ENCODE results near the gene MAPKAPK2.
"Not testable (repeated sequence)": the region's sequence is repeated elsewhere in the genome, so short reads cannot be mapped to it uniquely, and the experiment has no call there.

Gene MAPKAPK2

GRCh38 chr1:206752481-206752880 lies 67.8 kb downstream of the MAPKAPK2 start:
- Histone ChIP-seq H3K27ac (ENCODE audit: insufficient read depth, low read length, poor library complexity, severe bottlenecking) (no peak overlapping the region), H3K4me3 (ENCODE audit: insufficient read depth, low read depth, low read length, poor library complexity, severe bottlenecking) (no peak overlapping the region), H3K27me3 (replicated peaks; ENCODE audit: control insufficient read depth, insufficient read depth, low read length, poor library complexity, severe bottlenecking) (no peaks in the 10 kb centered on the region), H3K36me3 (ENCODE audit: control insufficient read depth, insufficient read depth, low read length) (no peaks in the 10 kb centered on the region), H3K9me3 (ENCODE audit: control insufficient read depth, low read length) (no peaks in the 10 kb centered on the region), H3K4me1 (ENCODE audit: control insufficient read depth, insufficient read depth, low read length, poor library complexity, severe bottlenecking) (peaks cover 6% of the 10 kb centered on the region)
- DNase-seq, result no peak

GRCh38 chr1:206753141-206753540 lies 68.4 kb downstream of the MAPKAPK2 start:
- Histone ChIP-seq H3K4me3 (ENCODE audit: insufficient read depth, low read depth, low read length, poor library complexity, severe bottlenecking) (no peak overlapping the region), H3K4me1 (ENCODE audit: control insufficient read depth, insufficient read depth, low read length, poor library complexity, severe bottlenecking) (peaks cover 11% of the 10 kb centered on the region), H3K27me3 (replicated peaks; ENCODE audit: control insufficient read depth, insufficient read depth, low read length, poor library complexity, severe bottlenecking) (no peaks in the 10 kb centered on the region), H3K9me3 (ENCODE audit: control insufficient read depth, low read length) (no peaks in the 10 kb centered on the region), H3K27ac (ENCODE audit: insufficient read depth, low read length, poor library complexity, severe bottlenecking) (no peak overlapping the region), H3K36me3 (ENCODE audit: control insufficient read depth, insufficient read depth, low read length) (no peaks in the 10 kb centered on the region)
- DNase-seq, result no peak

DNA sequence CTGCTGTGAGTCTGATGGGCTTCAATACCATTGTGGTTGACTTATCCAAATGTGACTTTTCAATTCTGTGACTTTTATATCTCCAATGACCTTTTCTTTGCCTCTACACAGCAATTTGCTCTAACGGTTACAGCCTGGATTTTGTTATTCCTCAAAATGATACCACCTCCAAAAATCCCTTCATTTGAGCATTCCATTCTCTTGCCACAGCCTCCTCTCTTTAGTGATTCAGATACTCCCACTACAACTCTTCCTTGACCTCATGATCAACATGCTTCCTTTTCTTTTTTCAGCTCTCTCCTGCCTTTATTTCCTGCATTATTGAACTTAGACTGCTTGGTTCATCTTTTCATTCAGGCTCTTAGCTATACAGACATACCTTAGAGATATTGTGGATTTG lies 69.3 kb downstream of the MAPKAPK2 start:
- Histone ChIP-seq H3K36me3 (ENCODE audit: control insufficient read depth, insufficient read depth, low read length) (no peaks in the 10 kb centered on the region), H3K4me3 (ENCODE audit: insufficient read depth, low read depth, low read length, poor library complexity, severe bottlenecking) (no peak overlapping the region), H3K27ac (ENCODE audit: insufficient read depth, low read length, poor library complexity, severe bottlenecking) (no peak overlapping the region), H3K27me3 (replicated peaks; ENCODE audit: control insufficient read depth, insufficient read depth, low read length, poor library complexity, severe bottlenecking) (no peaks in the 10 kb centered on the region), H3K4me1 (ENCODE audit: control insufficient read depth, insufficient read depth, low read length, poor library complexity, severe bottlenecking) (peaks cover 20% of the 10 kb centered on the region), H3K9me3 (ENCODE audit: control insufficient read depth, low read length) (no peaks in the 10 kb centered on the region)
- no peak for DNase-seq

- Histone ChIP-seq H3K27me3 (replicated peaks; ENCODE audit: control insufficient read depth, insufficient read depth, low read length, poor library complexity, severe bottlenecking) (no peaks in the 10 kb centered on the region), H3K27ac (ENCODE audit: insufficient read depth, low read length, poor library complexity, severe bottlenecking) (peak overlapping the region; percentile 52), H3K36me3 (ENCODE audit: control insufficient read depth, insufficient read depth, low read length) (no peaks in the 10 kb centered on the region), H3K4me3 (ENCODE audit: insufficient read depth, low read depth, low read length, poor library complexity, severe bottlenecking) (peak overlapping the region; percentile 24), H3K4me1 (ENCODE audit: control insufficient read depth, insufficient read depth, low read length, poor library complexity, severe bottlenecking) (peaks cover 26% of the 10 kb centered on the region), H3K9me3 (ENCODE audit: control insufficient read depth, low read length) (no peaks in the 10 kb centered on the region)
- DNase-seq, result no peak
Observed at GRCh38 chr1:206757524-206758266, 73.0 kb downstream of the MAPKAPK2 start.

- H3K9me3 ChIP-seq (ENCODE audit: control insufficient read depth, low read length), result no peaks in the 10 kb centered on the region
- no peak overlapping the region for H3K4me3 ChIP-seq (ENCODE audit: insufficient read depth, low read depth, low read length, poor library complexity, severe bottlenecking)
- H3K4me1 ChIP-seq (ENCODE audit: control insufficient read depth, insufficient read depth, low read length, poor library complexity, severe bottlenecking), result peaks cover 35% of the 10 kb centered on the region
- no peaks in the 10 kb centered on the region for H3K36me3 ChIP-seq (ENCODE audit: control insufficient read depth, insufficient read depth, low read length)
- H3K27ac ChIP-seq (ENCODE audit: insufficient read depth, low read length, poor library complexity, severe bottlenecking), result no peak overlapping the region
- DNase-seq, result no peak
- no peaks in the 10 kb centered on the region for H3K27me3 ChIP-seq (replicated peaks; ENCODE audit: control insufficient read depth, insufficient read depth, low read length, poor library complexity, severe bottlenecking)
Observed at GRCh38 chr1:206760590-206760989, 75.9 kb downstream of the MAPKAPK2 start.

- Histone ChIP-seq H3K36me3 (ENCODE audit: control insufficient read depth, insufficient read depth, low read length) (no peaks in the 10 kb centered on the region), H3K4me3 (ENCODE audit: insufficient read depth, low read depth, low read length, poor library complexity, severe bottlenecking) (no peak overlapping the region), H3K9me3 (ENCODE audit: control insufficient read depth, low read length) (no peaks in the 10 kb centered on the region), H3K27me3 (replicated peaks; ENCODE audit: control insufficient read depth, insufficient read depth, low read length, poor library complexity, severe bottlenecking) (no peaks in the 10 kb centered on the region), H3K27ac (ENCODE audit: insufficient read depth, low read length, poor library complexity, severe bottlenecking) (no peak overlapping the region), H3K4me1 (ENCODE audit: control insufficient read depth, insufficient read depth, low read length, poor library complexity, severe bottlenecking) (peaks cover 42% of the 10 kb centered on the region)
- DNase-seq, result no peak
Observed at GRCh38 chr1:206761159-206761768, 76.6 kb downstream of the MAPKAPK2 start.

GRCh38 chr1:206762741-206763364 lies 78.1 kb downstream of the MAPKAPK2 start:
- not testable (repeated sequence) for H3K27ac ChIP-seq (ENCODE audit: insufficient read depth, low read length, poor library complexity, severe bottlenecking); H3K27me3 ChIP-seq (replicated peaks; ENCODE audit: control insufficient read depth, insufficient read depth, low read length, poor library complexity, severe bottlenecking); DNase-seq; H3K9me3 ChIP-seq (ENCODE audit: control insufficient read depth, low read length); H3K36me3 ChIP-seq (ENCODE audit: control insufficient read depth, insufficient read depth, low read length); H3K4me3 ChIP-seq (ENCODE audit: insufficient read depth, low read depth, low read length, poor library complexity, severe bottlenecking)
- H3K4me1 ChIP-seq (ENCODE audit: control insufficient read depth, insufficient read depth, low read length, poor library complexity, severe bottlenecking), result peaks cover 45% of the 10 kb centered on the region

DNA sequence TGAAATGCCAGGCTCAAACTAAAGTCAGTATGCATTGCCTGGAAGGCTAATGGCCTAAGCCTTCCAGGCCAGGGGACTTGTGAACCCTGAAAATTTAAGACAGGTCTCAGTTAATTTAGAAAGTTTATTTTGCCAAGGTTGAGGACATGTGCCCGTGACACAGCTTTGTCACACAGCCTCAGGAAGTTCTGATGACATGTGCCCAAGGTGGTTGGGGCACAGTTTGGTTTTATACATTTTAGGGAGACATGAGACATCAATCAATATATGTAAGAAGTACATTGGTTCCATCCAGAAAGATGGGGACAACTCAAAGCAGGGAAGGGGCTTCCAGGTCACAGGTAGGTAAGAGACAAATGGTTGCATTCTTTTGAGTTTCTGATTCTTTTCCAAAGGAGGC lies 81.1 kb downstream of the MAPKAPK2 start:
- not testable (repeated sequence) for H3K9me3 ChIP-seq (ENCODE audit: control insufficient read depth, low read length); H3K36me3 ChIP-seq (ENCODE audit: control insufficient read depth, insufficient read depth, low read length); H3K27ac ChIP-seq (ENCODE audit: insufficient read depth, low read length, poor library complexity, severe bottlenecking); H3K4me3 ChIP-seq (ENCODE audit: insufficient read depth, low read depth, low read length, poor library complexity, severe bottlenecking); H3K27me3 ChIP-seq (replicated peaks; ENCODE audit: control insufficient read depth, insufficient read depth, low read length, poor library complexity, severe bottlenecking); DNase-seq
- H3K4me1 ChIP-seq (ENCODE audit: control insufficient read depth, insufficient read depth, low read length, poor library complexity, severe bottlenecking), result peaks cover 52% of the 10 kb centered on the region

DNA sequence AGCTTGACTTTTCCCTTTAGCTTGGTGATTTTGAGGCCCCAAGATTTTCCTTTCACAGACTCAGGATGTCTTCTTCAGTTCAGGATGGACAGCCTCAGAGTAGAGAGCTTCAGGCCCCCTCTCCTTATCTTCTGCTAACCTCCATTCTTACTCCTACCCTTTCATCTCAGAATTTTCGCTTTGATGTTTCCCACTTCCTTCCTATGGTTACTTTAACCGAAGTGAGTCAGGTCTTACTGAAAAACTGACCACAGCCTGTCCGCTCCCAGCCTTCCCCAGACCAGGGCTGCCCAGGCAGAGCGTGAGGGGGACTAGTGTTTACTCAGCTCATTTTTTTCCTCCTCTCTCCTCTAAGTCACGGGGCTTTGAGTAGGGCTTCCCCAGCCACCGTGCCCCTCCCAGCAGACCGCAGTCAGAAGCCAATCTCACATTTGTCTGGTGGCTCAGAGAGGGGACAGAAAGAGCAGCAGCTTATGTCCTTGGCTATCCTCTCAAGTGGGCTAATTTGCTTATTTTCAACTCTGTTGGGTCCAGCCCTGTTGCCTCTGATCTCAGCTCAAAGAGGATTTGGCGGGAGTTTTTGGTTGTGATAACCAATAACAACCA lies 81.6 kb downstream of the MAPKAPK2 start:
- Histone ChIP-seq H3K4me3 (ENCODE audit: insufficient read depth, low read depth, low read length, poor library complexity, severe bottlenecking) (no peak overlapping the region), H3K4me1 (ENCODE audit: control insufficient read depth, insufficient read depth, low read length, poor library complexity, severe bottlenecking) (peaks cover 58% of the 10 kb centered on the region), H3K27me3 (replicated peaks; ENCODE audit: control insufficient read depth, insufficient read depth, low read length, poor library complexity, severe bottlenecking) (no peaks in the 10 kb centered on the region), H3K9me3 (ENCODE audit: control insufficient read depth, low read length) (no peaks in the 10 kb centered on the region), H3K36me3 (ENCODE audit: control insufficient read depth, insufficient read depth, low read length) (no peaks in the 10 kb centered on the region), H3K27ac (ENCODE audit: insufficient read depth, low read length, poor library complexity, severe bottlenecking) (no peak overlapping the region)
- peak; percentile 51 to 68 (median 64) for DNase-seq
